ENCODE results near the gene UNC5C.

DNA sequence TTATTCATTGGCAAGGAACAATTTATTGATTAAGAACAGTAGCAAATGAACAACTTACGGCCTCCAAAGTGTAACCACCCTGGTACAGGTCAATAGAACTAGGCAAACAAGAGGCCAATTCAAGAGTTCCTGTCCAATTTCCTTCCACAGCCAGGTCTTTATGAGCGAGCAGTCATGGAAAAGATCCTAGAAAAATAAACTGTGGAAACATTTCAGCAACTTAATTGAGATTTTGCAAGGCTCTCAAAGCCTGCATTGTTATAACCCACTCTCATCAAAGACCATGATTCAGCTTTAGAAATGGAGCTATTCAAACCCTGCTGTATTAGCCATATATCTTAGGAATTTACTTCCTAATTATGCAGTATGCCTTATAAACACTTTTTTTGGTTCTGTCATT is 43.6 kb downstream of the UNC5C start:
- TF ChIP-seq, protein P1, sequence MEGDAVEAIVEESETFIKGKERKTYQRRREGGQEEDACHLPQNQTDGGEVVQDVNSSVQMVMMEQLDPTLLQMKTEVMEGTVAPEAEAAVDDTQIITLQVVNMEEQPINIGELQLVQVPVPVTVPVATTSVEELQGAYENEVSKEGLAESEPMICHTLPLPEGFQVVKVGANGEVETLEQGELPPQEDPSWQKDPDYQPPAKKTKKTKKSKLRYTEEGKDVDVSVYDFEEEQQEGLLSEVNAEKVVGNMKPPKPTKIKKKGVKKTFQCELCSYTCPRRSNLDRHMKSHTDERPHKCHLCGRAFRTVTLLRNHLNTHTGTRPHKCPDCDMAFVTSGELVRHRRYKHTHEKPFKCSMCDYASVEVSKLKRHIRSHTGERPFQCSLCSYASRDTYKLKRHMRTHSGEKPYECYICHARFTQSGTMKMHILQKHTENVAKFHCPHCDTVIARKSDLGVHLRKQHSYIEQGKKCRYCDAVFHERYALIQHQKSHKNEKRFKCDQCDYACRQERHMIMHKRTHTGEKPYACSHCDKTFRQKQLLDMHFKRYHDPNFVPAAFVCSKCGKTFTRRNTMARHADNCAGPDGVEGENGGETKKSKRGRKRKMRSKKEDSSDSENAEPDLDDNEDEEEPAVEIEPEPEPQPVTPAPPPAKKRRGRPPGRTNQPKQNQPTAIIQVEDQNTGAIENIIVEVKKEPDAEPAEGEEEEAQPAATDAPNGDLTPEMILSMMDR (conservative IDR thresholded peaks at IDR 0.05; ENCODE audit: low read depth, low read length) = no peak
- TF ChIP-seq EZH2 (IDR thresholded peaks at IDR 0.05; ENCODE audit: borderline replicate concordance, low read depth, low read length, poor library complexity, severe bottlenecking) = no peak
